Body of pancreas (tissue), 4 donors: Measurements from ENCODE around the gene RAMP3.

Source experiments
- CTCF ChIP-seq, 7 experiments: fragments of 450-650 bp in 4 of 7; fragments of 200-600 bp in 3 of 7; sonication (generic) in 3 of 7; IDR thresholded peaks; one replicate each; pipeline ENCODE4 v1.5.1; 2016 to 2019; ENCODE audit warnings: antibody characterized with exemption in 7 of 7
- POLR2A ChIP-seq, 3 donors: fragments of 450-650 bp; IDR thresholded peaks; one replicate each; pipeline ENCODE4 v1.6.1; 2016; ENCODE audit warnings: antibody characterized with exemption in 3 of 3, mild to moderate bottlenecking in 2 of 3

- TF ChIP-seq CTCF (IDR thresholded peaks at IDR 0.05) = no peak
- no peak for TF ChIP-seq POLR2A (IDR thresholded peaks at IDR 0.05)
These were observed 46.4 kb downstream of the RAMP3 start for GRCh38 chr7:45203936-45204445.
